HG02943 (cell line): ENCODE results near the gene SLC13A4.

Source experiments
- ATAC-seq: cut with Tn5 transposase; IDR thresholded peaks from one replicate; pipeline ENCODE4 v1.9.1; 2021; ENCODE audit warnings: mild to moderate bottlenecking, low read depth, moderate library complexity; ENCODE audit not compliant: unreplicated experiment

SLC13A4 gene

DNA sequence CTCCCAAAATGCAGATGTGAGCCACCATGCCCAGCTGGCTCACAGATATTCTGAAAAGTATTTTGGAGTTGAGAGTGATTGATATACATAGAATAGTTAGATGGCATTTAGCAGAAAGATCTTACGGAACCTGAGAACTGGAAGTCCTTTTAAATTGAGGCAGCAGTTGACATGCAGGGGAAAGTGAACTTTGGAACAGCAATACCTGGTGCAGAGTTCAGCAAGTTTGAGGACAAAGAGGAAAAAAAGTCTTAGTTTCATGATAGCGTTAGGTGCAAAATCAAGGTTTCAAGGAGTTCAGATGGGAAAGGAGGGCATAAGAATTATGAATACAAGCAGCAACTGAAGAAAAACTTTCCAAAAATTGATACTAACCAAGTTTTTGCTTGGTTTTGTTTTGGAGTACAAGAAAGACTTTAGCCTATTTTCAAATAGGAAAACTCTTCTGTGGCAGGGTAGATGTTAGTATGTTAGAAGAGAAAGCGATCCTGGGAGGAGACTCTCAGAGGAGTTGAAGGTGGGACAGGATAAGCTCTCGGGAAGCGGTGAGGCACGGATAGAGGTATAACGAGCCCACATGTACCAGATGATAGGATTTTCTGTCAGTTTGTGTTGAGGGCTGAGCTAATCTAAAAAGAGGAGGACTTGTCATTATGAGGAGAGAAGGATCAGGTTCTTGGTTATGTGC lies 93.7 kb downstream of the SLC13A4 start:
- ATAC-seq: no peak
